CD4-positive, alpha-beta T cell (primary cell): Measurements from ENCODE around the gene PPM1J. TPM values are rescaled to one million over a fixed set of nuclear protein-coding genes. Genes with fewer than 3 reads are reported as not detected.

ENCODE experiments used
- ATAC-seq: fragments of 200-7000 bp; cut with Tn5 transposase; one replicate; pipeline ENCODE4 v1.10.0; 2022; ENCODE audit warnings: mild to moderate bottlenecking; ENCODE audit not compliant: poor library complexity
- CTCF ChIA-PET: fragments of 350-600 bp; sonication (Branson Sonifier 250); formaldehyde crosslinking; loops from one replicate; lab custom pipeline; 2021; ENCODE audit warnings: antibody characterized with exemption, inconsistent platforms; lab: Charles Lee
- POLR2A ChIA-PET: fragments of 350-600 bp; sonication (Branson Sonifier 250); formaldehyde crosslinking; loops from one replicate; lab custom pipeline; 2021; ENCODE audit warnings: antibody characterized with exemption, inconsistent platforms; lab: Charles Lee
- DNase-seq, 14 experiments: peaks; one replicate each; pipeline ENCODE4 v3.0.0-alpha.2; 2013 to 2020; ENCODE audit warnings: mixed read lengths in 2 of 14
- H3K27ac ChIP-seq, 2 donors: one replicate each; pipeline versions ENCODE4 v1.5.1 to v1.7.0; 2013; ENCODE audit warnings: low read length in 2 of 2, low read depth in 1 of 2, mild to moderate bottlenecking in 1 of 2
- H3K27me3 ChIP-seq, 2 experiments: 1 replicate in 1 of 2; 2 replicates in 1 of 2; pipeline versions ENCODE4 v1.6.1 to v1.7.0; 2013; ENCODE audit warnings: low read length in 2 of 2, control low read depth in 1 of 2, mild to moderate bottlenecking in 1 of 2, moderate library complexity in 1 of 2; ENCODE audit not compliant: insufficient read depth in 2 of 2, control insufficient read depth in 1 of 2
- H3K36me3 ChIP-seq: one replicate; pipeline ENCODE4 v1.6.1; 2013; ENCODE audit warnings: low read length, control low read depth; ENCODE audit not compliant: insufficient read depth
- H3K4me1 ChIP-seq: one replicate; pipeline ENCODE4 v1.6.1; 2013; ENCODE audit warnings: low read length, control low read depth; ENCODE audit not compliant: insufficient read depth
- H3K4me3 ChIP-seq: one replicate; pipeline ENCODE4 v1.5.1; 2013; ENCODE audit warnings: mild to moderate bottlenecking, low read length, moderate library complexity
- H3K9me3 ChIP-seq, 2 experiments: 1 replicate in 1 of 2; 2 replicates in 1 of 2; pipeline versions ENCODE4 v1.6.1 to v1.7.0; 2013; ENCODE audit warnings: low read length in 2 of 2, mild to moderate bottlenecking in 2 of 2, control low read depth in 1 of 2, moderate library complexity in 1 of 2; ENCODE audit not compliant: control insufficient read depth in 1 of 2, insufficient read depth in 1 of 2
- H3K27ac Mint-ChIP-seq: one replicate; pipeline ENCODE4 v1.8.0; 2020; ENCODE audit warnings: mixed read lengths
- H3K27me3 Mint-ChIP-seq: one replicate; pipeline ENCODE4 v1.8.0; 2021; ENCODE audit warnings: mixed read lengths
- H3K36me3 Mint-ChIP-seq: one replicate; pipeline ENCODE4 v1.8.0; 2021; ENCODE audit warnings: low read depth, mixed read lengths
- H3K4me1 Mint-ChIP-seq: one replicate; pipeline ENCODE4 v1.8.0; 2021; ENCODE audit warnings: low read depth, mixed read lengths
- H3K4me3 Mint-ChIP-seq: one replicate; pipeline ENCODE4 v1.8.0; 2020; ENCODE audit warnings: mild to moderate bottlenecking, mixed read lengths
- H3K9me3 Mint-ChIP-seq: one replicate; pipeline ENCODE4 v1.8.0; 2020; ENCODE audit warnings: mixed read lengths
- CTCF ChIP-seq: fragments of 200-600 bp; IDR thresholded peaks from one replicate; pipeline ENCODE4 v1.8.0; 2022; ENCODE audit warnings: antibody characterized with exemption, mild to moderate bottlenecking
- intact Hi-C, 2 experiments: fragments of 100-400 bp; cut with DNase I in 1 of 2; cut with micrococcal nuclease in 1 of 2; formaldehyde crosslinking; loops; one replicate each; pipeline versions ENCODE4 v1.15.1 to v1.9.0; 2023 to 2025; cut with DNase I, micrococcal nuclease
- total RNA-seq, 174 experiments: library from RNA in 2 of 174; stranded (reverse) in 2 of 174; gene quantifications; one replicate each; pipeline ENCODE4 v1.2.3 and lab custom pipeline; 2021 to 2026

The PPM1J gene
- total RNA-seq, 2 experiments from 2014 or later: 0.39 to 0.49 TPM

DNA sequence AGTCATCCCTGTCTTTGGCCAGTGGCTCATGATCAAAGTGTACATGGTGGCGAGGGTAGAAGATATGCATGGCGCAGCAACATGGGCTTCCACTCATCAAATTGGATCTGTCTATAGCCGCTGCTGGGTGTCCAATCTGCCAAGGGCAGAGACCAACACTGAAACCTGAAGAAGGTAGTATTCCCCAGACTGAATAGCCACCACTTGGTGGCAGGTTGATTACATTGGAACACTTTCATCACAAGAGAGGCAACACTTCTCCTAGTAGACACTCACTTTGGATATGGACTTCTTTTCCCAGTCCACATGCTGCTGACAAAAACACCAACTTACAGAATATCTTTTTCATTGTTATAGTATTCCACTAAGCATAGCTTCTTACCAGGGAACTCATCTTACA is 22.4 kb upstream of the PPM1J start:
- POLR2A ChIA-PET: no interaction called here

DNA sequence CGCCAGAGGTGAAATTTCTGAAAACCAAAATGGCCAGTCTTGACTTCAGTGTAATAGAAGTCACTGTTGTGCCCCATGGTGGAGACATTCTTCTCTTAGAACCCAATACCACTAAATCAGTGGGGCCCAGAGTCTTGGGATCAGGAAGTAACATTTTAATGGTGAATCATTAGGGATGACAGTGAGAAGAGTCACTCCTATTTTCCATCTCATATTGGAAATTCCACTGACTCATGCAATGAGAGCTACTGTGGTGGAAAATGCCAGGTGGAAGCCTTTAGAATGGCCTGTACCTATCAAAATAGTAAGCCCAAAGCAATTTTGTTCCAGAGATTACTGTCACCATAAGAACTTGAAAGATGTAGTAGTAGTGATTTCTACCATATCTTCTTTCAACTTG is 20.6 kb upstream of the PPM1J start:
- Histone ChIP-seq H3K9me3 (no peaks in the 10 kb centered on the region), H3K36me3 (no peaks in the 10 kb centered on the region), H3K4me1 (no peaks in the 10 kb centered on the region), H3K27ac (no peak overlapping the region), H3K27me3 (peaks cover 11% of the 10 kb centered on the region in 2 experiments), H3K4me3 (no peak overlapping the region)
- Mint-ChIP-seq H3K27me3 (peaks cover 54% of the 10 kb centered on the region), H3K36me3 (no peaks in the 10 kb centered on the region), H3K4me1 (no peaks in the 10 kb centered on the region), H3K4me3 (no peak overlapping the region), H3K9me3 (no peaks in the 10 kb centered on the region), H3K27ac (no peak overlapping the region)
- no peak for ATAC-seq
- DNase-seq: no peak
- POLR2A ChIA-PET: no interaction called here
- no peak for TF ChIP-seq CTCF
- CTCF ChIA-PET: no interaction called here
- intact Hi-C loops: no loop called here

More for the DNA sequence above, 22.4 kb upstream of the PPM1J start:
- ATAC-seq (no peak), DNase-seq (no peak)
- Mint-ChIP-seq H3K4me3 (no peak overlapping the region), H3K27me3 (peaks cover 72% of the 10 kb centered on the region), H3K4me1 (no peaks in the 10 kb centered on the region), H3K36me3 (no peaks in the 10 kb centered on the region), H3K27ac (no peak overlapping the region), H3K9me3 (no peaks in the 10 kb centered on the region)
- no peak overlapping the region for H3K4me3 ChIP-seq
- H3K27me3 ChIP-seq: peaks cover 17 to 21% of the 10 kb centered on the region in 2 experiments
- no peaks in the 10 kb centered on the region for H3K36me3 ChIP-seq
- H3K4me1 ChIP-seq: no peaks in the 10 kb centered on the region
- CTCF ChIA-PET: no interaction called here
- H3K9me3 ChIP-seq: peaks cover 0 to 4% of the 10 kb centered on the region in 2 experiments
- intact Hi-C loops: no loop called here
- no peak overlapping the region for H3K27ac ChIP-seq
- no peak for TF ChIP-seq CTCF

- Histone ChIP-seq H3K36me3 (no peaks in the 10 kb centered on the region), H3K27me3 (no peaks in the 10 kb centered on the region), H3K4me3 (no peak overlapping the region), H3K9me3 (no peaks in the 10 kb centered on the region), H3K27ac (no peak overlapping the region), H3K4me1 (no peaks in the 10 kb centered on the region)
- DNase-seq (no peak), ATAC-seq (no peak)
- H3K4me1 Mint-ChIP-seq: no peaks in the 10 kb centered on the region
- peaks cover 19% of the 10 kb centered on the region for H3K27me3 Mint-ChIP-seq
- H3K9me3 Mint-ChIP-seq: no peaks in the 10 kb centered on the region
- TF ChIP-seq CTCF: no peak
- H3K36me3 Mint-ChIP-seq: no peaks in the 10 kb centered on the region
- intact Hi-C loops: no loop called here
- CTCF ChIA-PET: no interaction called here
- POLR2A ChIA-PET: no interaction called here
- H3K4me3 Mint-ChIP-seq: no peak overlapping the region
- no peak overlapping the region for H3K27ac Mint-ChIP-seq
Observed at GRCh38 chr1:112731451-112731850, 16.3 kb upstream of the PPM1J start.
